ENCODE data around the gene DLL4. TPM values are rescaled to one million over a fixed set of nuclear protein-coding genes. Genes with fewer than 3 reads are reported as not detected.

Gene DLL4
- total RNA-seq, 2 experiments from 2014 or later: not detected

DNA sequence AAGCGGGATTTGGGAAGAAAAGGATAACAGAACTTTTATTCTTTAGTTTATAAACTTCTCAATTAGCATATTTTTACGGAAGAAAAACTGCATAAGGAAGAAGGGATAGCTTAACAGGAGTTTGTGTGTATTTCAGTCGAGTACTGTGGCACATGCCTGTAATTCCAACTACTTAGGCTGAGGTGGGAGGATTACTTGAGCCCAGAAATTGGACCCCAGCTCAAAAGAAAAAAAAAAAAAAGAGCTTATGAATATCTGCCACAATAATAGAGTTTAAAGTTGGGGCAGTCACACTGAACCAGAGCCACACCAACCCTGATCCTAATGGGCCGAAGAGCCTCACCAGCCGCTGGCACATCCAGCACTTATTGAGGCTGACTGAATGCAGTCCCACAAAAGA is 55.3 kb downstream of the DLL4 start:
- no peak for DNase-seq
- Mint-ChIP-seq H3K4me1 (peaks cover 4% of the 10 kb centered on the region), H3K9me3 (no peaks in the 10 kb centered on the region), H3K27me3 (no peaks in the 10 kb centered on the region), H3K27ac (no peak overlapping the region), H3K36me3 (ENCODE audit: low read depth) (peaks cover 70% of the 10 kb centered on the region), H3K4me3 (no peak overlapping the region)
- CTCF ChIA-PET: interaction anchor here (1.5 kb wide), 1 partner anchor 43 kb away, joined by 5 read pairs; no protein-coding TSS in a partner anchor
- POLR2A ChIA-PET: no interaction called here

DNA sequence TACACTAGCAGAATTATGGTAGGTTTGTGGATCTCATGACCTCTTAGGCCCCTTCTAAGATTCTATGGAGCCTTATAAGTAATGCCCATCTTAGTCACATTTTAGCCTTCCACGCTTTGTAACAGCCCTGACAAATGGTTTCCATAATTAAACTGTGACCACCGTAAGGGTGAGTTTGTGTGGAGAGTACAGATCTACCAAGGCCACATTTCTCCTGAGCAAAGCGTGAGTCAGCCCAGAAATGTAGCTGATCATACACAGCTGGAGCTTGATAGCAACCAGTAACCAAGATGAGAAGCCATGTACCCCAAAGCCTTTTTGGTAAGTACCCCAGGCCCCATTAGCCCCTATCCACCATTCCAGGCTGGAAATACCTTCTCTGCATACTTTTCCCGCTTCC is 55.8 kb downstream of the DLL4 start:
- ChIA-PET CTCF (no interaction called here), POLR2A (no interaction called here)
- Mint-ChIP-seq H3K27ac (no peak overlapping the region), H3K4me3 (no peak overlapping the region), H3K27me3 (no peaks in the 10 kb centered on the region), H3K9me3 (no peaks in the 10 kb centered on the region), H3K36me3 (ENCODE audit: low read depth) (peaks cover 70% of the 10 kb centered on the region), H3K4me1 (peaks cover 4% of the 10 kb centered on the region)
- DNase-seq: no peak

DNA sequence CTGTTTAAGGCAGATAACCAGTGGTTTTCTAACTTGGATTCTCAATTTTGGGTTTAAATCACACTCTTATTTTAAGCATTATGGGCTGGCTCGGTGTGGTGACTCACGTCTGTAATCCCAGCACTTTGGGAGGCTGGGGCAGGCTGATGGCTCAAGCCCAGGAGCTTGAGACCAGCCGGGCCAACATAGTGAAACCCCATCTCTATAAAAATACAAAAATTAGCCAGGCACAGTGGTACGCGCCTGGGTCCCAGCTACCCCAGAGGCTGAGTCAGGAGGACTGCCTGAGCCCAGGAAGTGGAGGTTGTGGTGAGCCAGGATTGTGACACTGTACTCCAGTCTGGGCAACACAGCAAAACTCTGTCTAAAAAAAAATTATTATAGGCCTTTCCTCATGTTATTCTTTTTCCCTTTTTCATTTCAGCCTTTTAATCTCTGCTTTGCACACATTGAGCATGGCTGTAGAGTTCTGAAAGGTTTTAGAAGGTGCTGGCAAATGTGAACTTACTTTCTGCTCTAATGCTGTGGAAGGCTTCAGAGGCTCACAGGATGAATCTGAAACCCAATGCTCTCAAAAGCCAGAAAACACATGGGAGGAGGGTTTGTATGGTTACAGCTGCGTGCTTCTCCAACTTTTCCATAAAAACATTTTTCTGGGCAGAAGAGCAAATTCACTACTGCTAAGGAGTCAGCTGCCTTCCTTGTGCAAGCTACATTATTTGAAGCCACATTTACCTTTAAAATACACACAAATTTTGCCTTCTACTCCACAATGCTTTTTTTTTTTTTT is 56.6 kb downstream of the DLL4 start:
- Mint-ChIP-seq H3K27me3 (no peaks in the 10 kb centered on the region), H3K27ac (no peak overlapping the region), H3K9me3 (no peaks in the 10 kb centered on the region), H3K36me3 (ENCODE audit: low read depth) (peaks cover 69% of the 10 kb centered on the region), H3K4me3 (no peak overlapping the region), H3K4me1 (peaks cover 7% of the 10 kb centered on the region)
- ChIA-PET POLR2A (no interaction called here), CTCF (no interaction called here)
- no peak for DNase-seq

DNA sequence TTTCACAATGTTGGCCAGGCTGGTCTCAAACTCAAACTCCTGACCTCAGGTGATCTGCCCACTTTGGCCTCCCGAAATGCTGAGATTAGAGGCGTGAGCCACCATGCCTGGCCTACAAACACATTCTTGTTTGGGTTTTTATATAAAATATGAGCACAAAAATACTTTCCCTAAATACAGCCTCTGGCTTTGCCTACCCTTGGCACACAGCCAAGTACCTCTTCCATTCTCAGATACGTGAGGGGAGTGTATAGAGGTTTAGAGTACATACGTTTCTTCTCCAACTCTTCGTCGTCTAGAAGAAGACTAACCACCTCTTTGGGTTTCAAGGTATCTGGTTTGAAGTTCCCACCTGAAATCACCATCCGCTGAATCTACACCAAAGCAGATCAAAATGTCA is 57.7 kb downstream of the DLL4 start:
- Mint-ChIP-seq H3K4me3 (no peak overlapping the region), H3K4me1 (peaks cover 9% of the 10 kb centered on the region), H3K36me3 (ENCODE audit: low read depth) (peaks cover 66% of the 10 kb centered on the region), H3K27ac (no peak overlapping the region), H3K9me3 (no peaks in the 10 kb centered on the region), H3K27me3 (no peaks in the 10 kb centered on the region)
- ChIA-PET CTCF (no interaction called here), POLR2A (no interaction called here)
- no peak for DNase-seq

DNA sequence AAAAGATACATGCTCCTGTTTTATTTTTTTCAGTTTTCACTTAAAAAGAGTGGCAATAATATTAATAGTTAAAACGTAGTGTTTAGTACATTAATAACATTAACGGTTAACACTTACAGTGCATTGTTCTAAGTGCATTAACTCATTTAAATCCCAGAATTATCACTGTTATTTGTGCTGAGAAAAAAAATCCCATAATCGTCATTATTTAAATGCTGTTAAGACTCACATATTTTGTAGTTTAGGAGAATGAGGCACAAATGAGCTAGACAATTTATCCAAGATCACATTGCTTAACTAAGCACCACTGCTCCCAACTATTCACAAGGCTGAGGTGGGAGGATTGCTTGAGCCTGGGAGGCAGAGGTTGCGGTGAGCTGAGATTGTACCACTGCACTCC is 59.0 kb downstream of the DLL4 start:
- ChIA-PET POLR2A (no interaction called here), CTCF (no interaction called here)
- no peaks in the 10 kb centered on the region for H3K27me3 Mint-ChIP-seq
- peaks cover 60% of the 10 kb centered on the region for H3K36me3 Mint-ChIP-seq (ENCODE audit: low read depth)
- no peak overlapping the region for H3K4me3 Mint-ChIP-seq
- no peak for DNase-seq
- peaks cover 8% of the 10 kb centered on the region for H3K4me1 Mint-ChIP-seq
- H3K9me3 Mint-ChIP-seq: no peaks in the 10 kb centered on the region
- H3K27ac Mint-ChIP-seq: no peak overlapping the region

Other genes starting within 250 kb of the DLL4 start
- 10 to 100 TPM; 50.9 to 60.4 TPM for gene RAD51, start 234.2 kb upstream of the DLL4 start, total RNA-seq
- 10 to 100 TPM; 28.4 to 30.5 TPM for gene RMDN3, start 174.1 kb upstream of the DLL4 start, total RNA-seq
- 10 to 100 TPM; 39.4 to 39.6 TPM for gene GCHFR, start 165.3 kb upstream of the DLL4 start, total RNA-seq
- 1 to 10 TPM; 1.1 to 1.2 TPM for gene C15orf62, start 159.4 kb upstream of the DLL4 start, total RNA-seq
- gene ZFYVE19, start 122.3 kb upstream of the DLL4 start, total RNA-seq: 10 to 100 TPM; 27.2 to 29.8 TPM
- 10 to 100 TPM; 35.8 to 37.8 TPM for gene DNAJC17, start 121.9 kb upstream of the DLL4 start, total RNA-seq
- not detected for gene PPP1R14D, start 100.6 kb upstream of the DLL4 start, total RNA-seq
- 1 to 10 TPM; 4.9 to 5.1 TPM for gene SPINT1, start 85.3 kb upstream of the DLL4 start, total RNA-seq
- gene RHOV, start 55.1 kb upstream of the DLL4 start, total RNA-seq: not detected
- 10 to 100 TPM; 16.3 to 17.1 TPM for gene VPS18, start 34.9 kb upstream of the DLL4 start, total RNA-seq
- 10 to 100 TPM; 20.3 to 22.0 TPM for gene CHAC1, start 24.1 kb downstream of the DLL4 start, total RNA-seq
- gene INO80, start 186.9 kb downstream of the DLL4 start, total RNA-seq: 10 to 100 TPM; 21.8 to 22.1 TPM